OCI-M2 (cell line): ENCODE data around the gene GGT6.
"Not testable (repeated sequence)": the region's sequence is repeated elsewhere in the genome, so short reads cannot be mapped to it uniquely, and the experiment has no call there.

Source experiments
- DNase-seq: peaks from one replicate; lab custom pipeline; 2025; ENCODE audit not compliant: unreplicated experiment; lab: John Stamatoyannopoulos, UW

Gene GGT6

DNA sequence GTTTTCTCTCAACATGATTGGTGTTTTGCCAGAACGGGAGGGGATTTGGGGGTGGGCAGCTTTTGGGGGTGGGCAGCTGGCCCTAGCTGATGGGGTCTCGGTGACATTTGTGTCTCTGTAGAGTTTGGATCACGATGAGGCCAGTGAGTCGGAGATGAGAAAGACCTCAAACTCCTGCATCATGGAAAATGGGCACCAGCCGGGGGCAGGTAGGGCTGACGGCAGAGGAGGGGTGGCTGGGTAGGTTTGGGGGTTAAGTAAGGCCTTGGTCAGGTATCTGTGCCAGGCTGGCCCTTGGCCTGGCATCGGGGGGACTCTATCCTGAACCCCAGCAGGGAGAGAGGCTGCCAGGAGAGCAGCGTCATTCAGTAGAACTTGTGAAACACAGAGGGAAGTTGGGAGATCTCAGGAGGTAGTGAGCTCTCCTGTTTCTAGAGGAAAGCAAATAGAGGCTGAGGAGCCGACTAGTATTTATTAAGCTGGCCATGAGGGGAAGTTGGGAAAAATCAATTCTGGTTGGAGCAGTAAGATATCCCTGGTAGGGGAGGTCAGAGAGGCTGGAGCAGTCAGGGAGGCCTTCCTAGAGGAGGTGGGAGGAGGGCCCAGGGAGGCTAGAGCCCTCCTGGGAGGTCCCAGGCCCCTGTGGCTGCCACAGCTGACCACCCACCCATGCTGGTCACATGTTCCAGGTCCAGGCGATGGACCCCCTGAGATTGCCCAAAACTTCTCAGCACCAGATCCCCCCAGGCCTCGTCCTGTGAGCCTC lies 32.0 kb upstream of the GGT6 start:
- no peak for DNase-seq

- DNase-seq: no peak
Measured at GRCh38 chr17:4591529-4591928, 31.2 kb upstream of the GGT6 start.

DNA sequence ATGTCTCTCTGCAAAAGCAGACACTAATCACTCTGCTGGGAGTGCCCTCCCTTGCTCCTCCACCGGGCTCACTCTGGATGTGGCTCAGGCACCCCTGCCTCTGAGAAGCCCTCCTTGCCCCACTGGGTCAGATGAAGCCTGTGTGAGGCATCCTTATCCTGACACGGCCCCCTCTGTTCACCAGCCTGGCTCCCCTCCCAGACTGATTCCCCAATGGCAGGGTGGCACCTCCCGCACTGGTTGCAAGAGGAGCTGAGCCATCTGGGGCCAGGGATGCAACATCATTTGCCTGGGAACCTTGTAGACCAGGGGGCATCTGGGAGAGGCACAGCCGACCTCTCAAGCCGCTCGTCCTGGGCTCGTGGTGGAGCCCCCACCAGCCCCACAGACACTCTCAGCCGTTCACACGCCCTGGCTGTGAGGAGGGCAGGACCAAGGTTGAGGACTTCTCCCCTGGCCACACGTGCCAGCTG lies 30.6 kb upstream of the GGT6 start:
- DNase-seq: no peak

DNA sequence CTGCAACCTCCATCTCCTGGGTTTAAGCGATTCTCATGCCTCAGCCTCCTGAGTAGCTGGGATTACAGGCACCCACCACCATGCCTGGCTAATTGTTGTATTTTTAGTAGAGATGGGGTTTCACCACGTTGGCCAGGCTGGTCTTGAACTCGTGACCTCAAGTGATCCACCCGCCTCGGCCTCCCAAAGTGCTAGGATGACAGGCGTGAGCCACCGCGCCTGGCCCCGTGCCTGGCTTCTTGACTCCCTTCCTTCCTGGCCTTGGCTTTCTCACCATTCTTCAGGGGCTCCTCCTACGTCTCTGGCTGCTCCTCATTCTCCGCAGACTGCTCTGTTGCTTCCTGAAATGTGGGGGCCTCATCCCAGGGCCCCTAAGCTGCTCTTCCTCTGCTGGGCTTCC lies 29.7 kb upstream of the GGT6 start:
- DNase-seq: not testable (repeated sequence)

DNA sequence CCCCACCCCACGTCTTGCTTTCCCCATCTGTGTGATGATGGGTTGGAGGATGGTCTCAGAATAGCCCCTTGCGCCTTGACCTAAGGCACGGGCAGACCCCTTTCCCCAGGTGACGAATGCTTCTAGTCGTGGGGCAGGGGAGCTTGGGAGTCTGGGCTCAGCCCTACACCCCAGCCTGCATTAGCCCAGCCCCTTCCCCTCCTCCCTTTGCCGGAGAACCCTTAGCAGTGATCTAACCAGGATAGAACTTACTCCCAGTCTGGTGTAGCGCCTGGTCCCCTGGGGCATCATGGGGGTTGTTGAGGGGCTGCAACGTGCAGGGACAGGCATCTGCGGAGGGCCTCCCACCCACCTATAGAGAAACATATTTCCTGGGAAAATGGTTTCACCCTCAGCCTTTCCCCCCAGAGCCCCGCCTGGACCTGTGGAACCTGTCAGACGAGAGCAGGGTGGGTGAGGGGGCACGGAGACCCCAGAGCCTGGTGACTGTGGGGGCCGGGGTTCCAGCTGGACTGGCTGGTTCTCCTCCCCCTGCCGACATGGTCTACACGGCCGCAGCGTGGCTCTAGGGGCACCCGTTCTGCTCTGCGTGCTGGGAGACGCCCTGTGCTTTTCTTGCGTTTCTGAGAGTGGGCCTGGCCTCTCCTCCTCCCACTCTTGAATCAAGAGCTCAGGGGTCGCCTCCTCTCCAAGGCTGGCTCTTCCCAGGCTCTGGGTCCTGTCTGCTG lies 28.7 kb upstream of the GGT6 start:
- no peak for DNase-seq

DNA sequence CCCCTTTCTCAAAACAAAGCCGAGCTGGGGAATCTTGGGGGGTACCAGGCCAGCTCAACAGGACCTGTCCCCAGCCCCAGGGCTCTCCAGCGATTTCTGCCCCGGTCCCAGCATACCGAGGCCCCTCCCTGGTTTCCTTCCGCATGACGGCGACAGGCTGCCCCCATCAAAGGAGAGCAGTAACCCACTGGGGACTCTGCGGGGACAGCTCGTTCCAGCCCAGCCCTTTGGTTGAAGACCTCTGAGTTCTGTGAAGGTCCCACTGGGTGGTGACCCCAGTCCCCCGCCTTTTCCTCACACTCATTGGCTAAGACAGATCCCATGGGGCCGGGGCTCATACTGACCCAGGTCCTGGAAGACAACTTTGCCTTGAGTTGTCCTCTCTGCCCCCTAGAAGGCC lies 28.0 kb upstream of the GGT6 start:
- DNase-seq: no peak

DNA sequence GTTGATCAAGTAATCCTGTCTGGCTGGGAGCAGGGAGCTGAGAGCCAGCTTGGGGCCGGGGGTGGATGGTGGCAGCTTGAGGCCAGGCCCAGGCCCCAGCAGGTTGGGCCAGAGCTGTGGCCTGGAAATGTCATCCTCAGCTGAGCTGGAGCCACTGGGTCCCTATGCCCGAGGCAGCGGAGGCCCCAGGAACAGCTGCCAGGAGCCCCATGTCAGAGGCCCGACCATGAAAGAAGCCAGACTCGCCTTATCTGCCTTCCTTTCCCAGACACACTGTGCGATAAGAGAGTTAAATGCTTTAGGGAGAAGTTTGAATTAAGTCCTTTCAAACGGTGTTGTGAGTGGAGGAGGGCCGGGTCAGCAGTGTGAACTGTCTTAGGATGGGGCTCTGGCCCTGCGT lies 27.4 kb upstream of the GGT6 start:
- no peak for DNase-seq

DNA sequence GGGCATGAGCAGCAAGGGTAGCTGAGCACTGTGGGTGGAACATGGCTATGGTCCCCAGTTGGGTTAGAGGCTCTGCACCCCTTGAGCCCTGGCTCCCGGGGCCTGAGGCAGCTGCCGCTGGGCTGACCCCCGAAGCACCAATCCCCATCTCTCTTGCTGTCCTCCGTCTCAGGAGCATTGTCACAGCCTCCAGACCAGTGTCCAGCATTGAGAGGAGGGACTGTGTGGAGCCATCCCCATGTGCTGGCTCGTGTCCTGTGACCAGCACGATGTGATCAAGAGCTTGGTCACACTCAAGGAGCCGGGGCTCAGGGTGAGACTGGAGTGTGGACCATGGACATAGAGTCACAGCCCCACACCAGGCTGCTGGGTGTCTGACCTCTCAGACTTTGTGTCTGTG lies 26.8 kb upstream of the GGT6 start:
- no peak for DNase-seq

DNA sequence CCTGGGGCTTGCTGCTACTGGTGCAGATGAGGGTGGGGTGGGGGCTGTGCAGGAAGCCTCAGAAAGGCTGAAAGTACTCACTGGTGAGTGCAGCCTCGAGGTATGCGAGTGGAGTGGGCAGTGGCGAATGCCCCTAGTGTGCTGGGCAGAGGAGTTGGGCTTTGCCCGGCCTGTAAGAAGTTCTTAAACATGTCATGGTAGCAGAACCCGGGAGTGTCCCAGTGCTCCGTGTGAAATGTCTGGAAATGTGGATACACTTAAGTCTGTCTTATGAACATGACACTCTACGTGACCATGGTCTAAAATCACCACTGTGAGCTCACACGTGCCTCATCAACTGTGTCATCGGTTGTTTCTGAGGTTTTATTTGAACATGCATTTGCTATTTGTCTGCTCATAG lies 25.7 kb upstream of the GGT6 start:
- DNase-seq: no peak

DNA sequence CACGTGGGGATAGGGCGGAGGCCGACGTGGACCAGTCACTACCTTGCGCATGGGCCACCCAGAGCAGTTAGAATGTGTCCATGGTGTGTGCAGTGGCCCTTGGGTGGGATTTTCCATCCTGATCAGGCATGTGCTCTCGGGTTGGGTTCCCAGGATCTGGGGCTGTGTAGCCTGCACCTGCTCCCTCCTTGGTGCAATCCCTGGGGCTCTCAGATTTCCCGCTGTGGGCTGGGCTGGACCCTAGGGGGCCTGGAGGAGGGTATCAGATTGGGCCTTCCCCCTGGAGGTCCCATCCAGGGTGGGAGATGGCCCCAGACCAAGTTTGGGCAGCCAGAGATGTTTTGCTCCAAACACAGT lies 25.2 kb upstream of the GGT6 start:
- no peak for DNase-seq

GRCh38 chr17:4584917-4585637 lies 24.7 kb upstream of the GGT6 start:
- DNase-seq: no peak

GRCh38 chr17:4584101-4584916 lies 23.9 kb upstream of the GGT6 start, which contains the start of gene SMTNL2:
TSS of gene SMTNL2 (plus strand) at chr17:4584529. CDS start at chr17:4584606, 77 bp downstream.
- DNase-seq: no peak

GRCh38 chr17:4583782-4584100 lies 23.4 kb upstream of the GGT6 start:
- no peak for DNase-seq

GRCh38 chr17:4583206-4583605 lies 22.8 kb upstream of the GGT6 start:
- no peak for DNase-seq

DNA sequence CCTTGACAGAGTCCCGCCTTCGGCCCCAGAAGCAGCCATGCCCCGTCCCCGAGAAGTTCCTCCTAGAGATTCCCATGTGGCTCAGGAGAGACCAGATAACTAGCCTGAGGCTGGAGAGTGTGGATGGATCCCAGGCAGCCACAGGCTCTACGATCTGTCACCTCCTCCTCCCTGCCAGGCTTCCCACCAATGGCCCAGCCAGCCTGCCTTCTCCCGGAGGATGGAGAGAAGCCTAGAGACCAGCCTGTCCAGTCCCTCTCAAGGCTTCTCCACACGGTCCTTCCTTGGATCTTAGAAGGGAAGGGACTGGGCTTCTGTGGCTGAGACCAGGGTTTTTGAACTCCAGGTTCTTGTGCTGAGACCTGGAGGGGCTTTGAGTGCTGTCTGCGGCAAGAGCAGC lies 22.3 kb upstream of the GGT6 start:
- DNase-seq: no peak

DNA sequence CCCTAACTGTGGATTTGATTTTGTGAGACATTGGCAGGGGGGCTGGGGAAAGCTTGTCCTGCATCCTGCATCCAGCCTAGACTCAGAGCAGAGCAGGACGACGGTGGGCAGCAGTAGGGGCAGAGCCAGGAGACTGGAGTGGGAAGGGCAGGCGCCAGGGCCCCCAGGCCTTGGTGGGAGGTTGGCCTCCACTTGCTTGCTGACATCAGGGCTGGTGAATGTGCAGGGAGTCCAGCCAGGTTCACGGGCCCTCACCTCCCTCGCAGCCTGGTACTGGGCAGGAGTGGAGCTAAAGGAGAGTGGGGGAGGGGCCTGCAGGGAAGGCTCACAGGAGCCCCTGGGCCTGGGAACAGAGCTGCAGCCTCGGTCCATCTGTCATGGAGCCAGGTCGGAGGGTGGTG lies 21.7 kb upstream of the GGT6 start:
- no peak for DNase-seq

- DNase-seq: no peak
Measured at GRCh38 chr17:4580291-4580690, 19.9 kb upstream of the GGT6 start.

- DNase-seq: no peak
Measured at GRCh38 chr17:4579678-4580077, 19.3 kb upstream of the GGT6 start.

DNA sequence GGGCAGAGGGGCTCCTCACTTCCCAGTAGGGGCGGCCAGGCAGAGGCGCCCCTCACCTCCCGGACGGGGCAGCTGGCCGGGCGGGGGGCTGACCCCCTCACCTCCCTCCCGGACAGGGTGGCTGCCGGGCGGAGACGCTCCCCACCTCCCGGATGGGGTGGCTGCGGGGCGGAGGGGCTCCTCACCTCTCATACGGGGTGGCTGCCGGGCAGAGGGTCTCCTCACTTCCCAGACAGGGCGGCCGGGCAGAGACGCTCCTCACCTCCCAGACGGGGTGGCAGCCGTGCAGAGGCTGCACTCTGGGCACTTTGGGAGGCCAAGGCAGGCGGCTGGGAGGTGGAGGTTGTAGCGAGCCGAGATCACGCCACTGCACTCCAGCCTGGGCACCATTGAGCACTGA lies 18.0 kb upstream of the GGT6 start:
- not testable (repeated sequence) for DNase-seq

DNA sequence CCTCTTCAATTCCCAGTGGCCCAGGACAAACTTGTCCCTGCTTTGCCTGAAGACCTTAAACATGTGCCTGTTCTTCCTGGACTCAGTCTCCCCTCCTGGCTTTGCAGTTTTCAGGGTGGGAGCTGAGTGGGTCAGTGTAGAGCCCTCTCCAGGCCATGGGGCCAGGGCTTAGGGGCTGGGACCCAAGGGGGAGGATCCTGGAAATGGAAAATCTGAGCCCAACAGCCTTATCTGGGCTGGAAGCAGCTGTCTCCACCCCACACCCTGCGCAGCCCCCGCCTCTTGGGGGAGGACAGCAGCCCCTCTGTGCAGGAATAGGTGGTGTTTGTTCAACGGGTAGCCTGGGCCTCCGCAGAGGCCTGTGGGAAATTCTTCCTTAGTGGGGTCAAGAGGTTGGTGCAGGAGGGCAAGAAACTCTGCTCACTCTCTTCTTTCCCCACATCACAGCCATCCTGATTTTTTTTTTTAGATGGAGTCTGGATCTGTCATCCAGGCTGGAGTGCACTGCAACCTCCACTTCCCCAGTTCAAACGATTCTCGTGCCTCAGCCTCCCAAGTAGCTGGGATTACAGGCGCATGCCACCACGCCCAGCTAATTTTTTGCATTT lies 17.1 kb upstream of the GGT6 start:
- DNase-seq: no peak
